IMR-90 (cell line): ENCODE data around the gene SCIN. TPM values are rescaled to one million over a fixed set of nuclear protein-coding genes. Genes with fewer than 3 reads are reported as not detected.
A peak's percentile ranks its signal among the peaks of the same experiment; 100 is the strongest.

Source experiments
- ATAC-seq: fragments of 200-7000 bp; cut with Tn5 transposase; 2 replicates; pipeline ENCODE4 v1.9.1; 2020; ENCODE audit warnings: low read depth, mild to moderate bottlenecking, moderate library complexity
- BruUV-seq: library from RNA; stranded (reverse); fragments of 400-500 nt; replicated peaks from 2 replicates; lab custom pipeline; 2021; lab: Mats Ljungman, UMichigan
- CTCF ChIA-PET: fragments of 300-600 bp; formaldehyde crosslinking; extraction: SDS; loops from one replicate; lab custom pipeline; 2021; ENCODE audit warnings: antibody characterized with exemption; lab: Yijun Ruan, JAX
- POLR2A ChIA-PET: fragments of 300-600 bp; sonication (Branson Sonifier 250); formaldehyde crosslinking; loops from one replicate; lab custom pipeline; 2022; ENCODE audit warnings: antibody characterized with exemption; ENCODE audit not compliant: unreplicated experiment; lab: Charles Lee
- DNase-seq: peaks from one replicate; pipeline ENCODE4 v3.0.0; 2013
- H2AFZ ChIP-seq: replicated peaks from 2 replicates; pipeline ENCODE3; 2013; ENCODE audit warnings: low read length, mild to moderate bottlenecking; ENCODE audit not compliant: poor library complexity
- H2AK5ac ChIP-seq: 2 replicates; pipeline ENCODE4 v1.6.1; 2013; ENCODE audit warnings: low read depth, low read length, inconsistent platforms
- H2AK9ac ChIP-seq: replicated peaks from 2 replicates; pipeline ENCODE3; 2013; ENCODE audit warnings: mild to moderate bottlenecking, low read depth, low read length, moderate library complexity; ENCODE audit not compliant: poor library complexity
- H2BK120ac ChIP-seq: 2 replicates; pipeline ENCODE4 v1.6.1; 2013; ENCODE audit warnings: low read depth, low read length, inconsistent platforms
- H2BK15ac ChIP-seq: 3 replicates; pipeline ENCODE4 v1.6.1; 2013; ENCODE audit warnings: low read depth, low read length, inconsistent platforms
- H2BK20ac ChIP-seq: 2 replicates; pipeline ENCODE4 v1.6.1; 2013; ENCODE audit warnings: low read depth, mild to moderate bottlenecking, inconsistent platforms, low read length, moderate library complexity
- H2BK5ac ChIP-seq: 2 replicates; pipeline ENCODE4 v1.6.1; 2013; ENCODE audit warnings: mild to moderate bottlenecking, low read depth, low read length, inconsistent platforms; ENCODE audit not compliant: poor library complexity, severe bottlenecking
- H3K14ac ChIP-seq: replicated peaks from 2 replicates; pipeline ENCODE4 v1.6.1; 2013; ENCODE audit warnings: low read depth, low read length, inconsistent platforms
- H3K18ac ChIP-seq: 2 replicates; pipeline ENCODE4 v1.6.1; 2013; ENCODE audit warnings: low read depth, low read length, control low read depth
- H3K23ac ChIP-seq: 2 replicates; pipeline ENCODE4 v1.6.1; 2013; ENCODE audit warnings: low read depth, low read length, inconsistent platforms
- H3K27ac ChIP-seq: 2 replicates; pipeline ENCODE4 v1.5.1; 2013; ENCODE audit warnings: mild to moderate bottlenecking, control low read depth, low read length; ENCODE audit not compliant: insufficient read depth
- H3K27me3 ChIP-seq: 2 replicates; pipeline ENCODE4 v1.6.1; 2013; ENCODE audit warnings: low read length; ENCODE audit not compliant: control insufficient read depth, insufficient read depth
- H3K36me3 ChIP-seq: 2 replicates; pipeline ENCODE4 v1.6.1; 2013; ENCODE audit warnings: low read length, mixed read lengths; ENCODE audit not compliant: control insufficient read depth, insufficient read depth
- H3K4ac ChIP-seq: 2 replicates; pipeline ENCODE4 v1.6.1; 2013; ENCODE audit warnings: low read depth, low read length, inconsistent platforms
- H3K4me1 ChIP-seq: 2 replicates; pipeline ENCODE4 v1.6.1; 2013; ENCODE audit warnings: low read length, mixed read lengths; ENCODE audit not compliant: control insufficient read depth, insufficient read depth
- H3K4me2 ChIP-seq: 2 replicates; pipeline ENCODE4 v1.6.1; 2013; ENCODE audit warnings: low read depth, mild to moderate bottlenecking, control low read depth, low read length, moderate library complexity
- H3K4me3 ChIP-seq: 2 replicates; pipeline ENCODE4 v1.5.1; 2013; ENCODE audit warnings: low read depth, mild to moderate bottlenecking, control low read depth, low read length, moderate library complexity; ENCODE audit not compliant: insufficient read depth
- H3K56ac ChIP-seq: 2 replicates; pipeline ENCODE4 v1.6.1; 2013; ENCODE audit warnings: low read length, inconsistent platforms; ENCODE audit not compliant: insufficient read depth; ENCODE audit errors: extremely low read depth
- H3K79me1 ChIP-seq, 2 experiments: 2 replicates each; pipeline ENCODE4 v1.6.1; 2013; ENCODE audit warnings: low read length in 2 of 2, inconsistent platforms in 1 of 2, low read depth in 1 of 2
- H3K9ac ChIP-seq: 2 replicates; pipeline ENCODE4 v1.6.1; 2013; ENCODE audit warnings: low read depth, low read length, control low read depth
- H3K9me1 ChIP-seq: 2 replicates; pipeline ENCODE4 v1.6.1; 2013; ENCODE audit warnings: low read length, inconsistent platforms; ENCODE audit not compliant: insufficient read depth
- H3K9me3 ChIP-seq: 2 replicates; pipeline ENCODE4 v1.6.1; 2013; ENCODE audit warnings: low read length; ENCODE audit not compliant: control insufficient read depth, insufficient read depth
- H4K20me1 ChIP-seq: 2 replicates; pipeline ENCODE4 v1.6.1; 2013; ENCODE audit warnings: low read length, inconsistent platforms; ENCODE audit not compliant: insufficient read depth
- H4K5ac ChIP-seq: 2 replicates; pipeline ENCODE4 v1.6.1; 2013; ENCODE audit warnings: mild to moderate bottlenecking, low read depth, low read length, control low read depth
- H4K8ac ChIP-seq, 2 experiments: 2 replicates each; pipeline ENCODE4 v1.6.1; 2013; ENCODE audit warnings: low read depth in 2 of 2, low read length in 2 of 2, control low read depth in 1 of 2, inconsistent platforms in 1 of 2
- H4K91ac ChIP-seq: 2 replicates; pipeline ENCODE4 v1.6.1; 2013; ENCODE audit warnings: low read depth, low read length, inconsistent platforms; ENCODE audit not compliant: insufficient read depth
- CEBPB ChIP-seq: IDR thresholded peaks from 2 replicates; pipeline ENCODE4 v1.6.1; 2012; ENCODE audit warnings: low read depth, low read length, improper control_type of control experiment
- FOS ChIP-seq: fragments of 150-350 bp; IDR thresholded peaks from 2 replicates; pipeline ENCODE4 v1.6.1; 2016; ENCODE audit warnings: low read depth, low read length
- SMC3 ChIP-seq: fragments of 150-350 bp; IDR thresholded peaks from 2 replicates; pipeline ENCODE4 v1.6.1; 2016; ENCODE audit warnings: low read depth, mild to moderate bottlenecking, antibody characterized with exemption, low read length, moderate library complexity
- WGBS, 2 experiments: methylation state at CpG; one replicate each; pipeline versions ENCODE4 v1.1.5 to v1.1.7; 2013; ENCODE audit warnings: missing lambda C conversion rate in 2 of 2; ENCODE audit not compliant: insufficient read length in 1 of 2; ENCODE audit errors: extremely low coverage in 2 of 2; 5-methylcytosine and 5-hydroxymethylcytosine counted together
- dilution Hi-C: fragments of 300-500 bp; cut with HindIII; formaldehyde crosslinking; loops from one replicate; pipeline ENCODE4 v1.14.3; 2018; ENCODE audit warnings: low sequenced_read_pairs; ENCODE audit not compliant: unreplicated experiment
- in situ Hi-C: fragments of 300-500 bp; cut with MboI; formaldehyde crosslinking; loops from 3 replicates; pipeline ENCODE4 v1.14.3; 2019; ENCODE audit warnings: low sequenced_read_pairs, inconsistent platforms, mixed read lengths
- intact Hi-C: fragments of 100-400 bp; cut with micrococcal nuclease; formaldehyde crosslinking; loops from 2 replicates; pipeline ENCODE4 v1.10.0; 2022
- polyA plus RNA-seq, 3 experiments: library from polyadenylated mRNA; depleted of rRNA; stranded (reverse); fragments of >200 nt; gene quantifications; 2 replicates each; pipeline ENCODE4 v1.2.3, GENCODE V29; 2012; ENCODE audit warnings: low replicate concordance in 1 of 3
- total RNA-seq: library from RNA; depleted of rRNA; stranded (reverse); fragments of >200 nt; gene quantifications from 2 replicates; pipeline ENCODE4 v1.2.3, GENCODE V29; 2012
- TF ChIP-seq, protein P1 (sequence below): conservative IDR thresholded peaks from 2 replicates; pipeline ENCODE4 v1.5.1; 2012; ENCODE audit warnings: mild to moderate bottlenecking, low read depth, low read length, improper control_type of control experiment

SCIN gene
- total and polyA plus RNA-seq, 2 of the 4 experiments (the other 2 are of a cell fraction): under 0.01 to 0.05 TPM

DNA sequence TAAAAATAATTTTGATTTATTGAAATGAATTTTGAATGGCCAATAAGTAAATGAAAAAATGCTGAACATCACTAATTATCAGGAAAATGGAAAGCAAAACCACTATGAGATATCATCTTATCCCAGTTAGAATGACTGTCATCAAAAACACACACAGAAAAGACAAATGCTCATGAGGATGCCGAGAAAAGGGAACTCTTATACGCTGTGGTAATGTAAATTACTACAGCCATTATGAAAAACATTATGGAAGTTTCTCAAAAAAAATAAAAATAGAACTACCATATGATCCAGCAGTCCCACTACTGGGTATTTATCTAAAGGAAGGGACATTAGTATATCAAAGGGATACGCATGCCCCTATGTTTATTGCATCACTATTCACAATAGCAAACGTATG, 15.8 kb downstream of the SCIN start:
- Histone ChIP-seq H2BK5ac (no peak overlapping the region), H3K27me3 (no peaks in the 10 kb centered on the region), H3K9me3 (no peaks in the 10 kb centered on the region), H3K4me1 (no peaks in the 10 kb centered on the region), H2BK20ac (no peak overlapping the region), H2AK5ac (no peak overlapping the region), H2AK9ac (no peak overlapping the region), H3K18ac (no peak overlapping the region), H3K4ac (no peak overlapping the region), H2BK15ac (no peak overlapping the region), H3K23ac (no peak overlapping the region), H3K56ac (no peak overlapping the region), H3K9ac (no peak overlapping the region), H3K27ac (no peak overlapping the region), H4K20me1 (no peaks in the 10 kb centered on the region), H4K5ac (no peak overlapping the region), H2AFZ (no peak overlapping the region), H3K4me3 (no peak overlapping the region), H3K79me1 (no peaks in the 10 kb centered on the region), H4K8ac (no peak overlapping the region), H2BK120ac (no peak overlapping the region), H4K91ac (no peak overlapping the region), H3K14ac (no peak overlapping the region), H3K9me1 (no peaks in the 10 kb centered on the region), H3K4me2 (no peak overlapping the region), H3K36me3 (no peaks in the 10 kb centered on the region)
- ATAC-seq: no peak
- TF ChIP-seq, protein P1, sequence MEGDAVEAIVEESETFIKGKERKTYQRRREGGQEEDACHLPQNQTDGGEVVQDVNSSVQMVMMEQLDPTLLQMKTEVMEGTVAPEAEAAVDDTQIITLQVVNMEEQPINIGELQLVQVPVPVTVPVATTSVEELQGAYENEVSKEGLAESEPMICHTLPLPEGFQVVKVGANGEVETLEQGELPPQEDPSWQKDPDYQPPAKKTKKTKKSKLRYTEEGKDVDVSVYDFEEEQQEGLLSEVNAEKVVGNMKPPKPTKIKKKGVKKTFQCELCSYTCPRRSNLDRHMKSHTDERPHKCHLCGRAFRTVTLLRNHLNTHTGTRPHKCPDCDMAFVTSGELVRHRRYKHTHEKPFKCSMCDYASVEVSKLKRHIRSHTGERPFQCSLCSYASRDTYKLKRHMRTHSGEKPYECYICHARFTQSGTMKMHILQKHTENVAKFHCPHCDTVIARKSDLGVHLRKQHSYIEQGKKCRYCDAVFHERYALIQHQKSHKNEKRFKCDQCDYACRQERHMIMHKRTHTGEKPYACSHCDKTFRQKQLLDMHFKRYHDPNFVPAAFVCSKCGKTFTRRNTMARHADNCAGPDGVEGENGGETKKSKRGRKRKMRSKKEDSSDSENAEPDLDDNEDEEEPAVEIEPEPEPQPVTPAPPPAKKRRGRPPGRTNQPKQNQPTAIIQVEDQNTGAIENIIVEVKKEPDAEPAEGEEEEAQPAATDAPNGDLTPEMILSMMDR: no peak
- TF ChIP-seq FOS: no peak
- TF ChIP-seq SMC3: no peak
- peak; percentile 10; the same call in 1 of the 2 replicates for TF ChIP-seq CEBPB
- no peak for DNase-seq
- in situ Hi-C loops (no loop called here), intact Hi-C loops (no loop called here), dilution Hi-C loops (no loop called here)
- BruUV-seq: no TSS peak
- POLR2A ChIA-PET: no interaction called here
- WGBS, 2 experiments: no CpG with 5 or more reads among the region's 4 CpGs
- CTCF ChIA-PET: no interaction called here
